HL-60 (cell line): ENCODE data around the gene CALML3.

Source experiments
- CTCF ChIP-seq: IDR thresholded peaks from one replicate; pipeline ENCODE4 v1.5.1; 2011; ENCODE audit warnings: low read length, control low read depth, inconsistent platforms; ENCODE audit not compliant: insufficient read depth
- GABPA ChIP-seq: IDR thresholded peaks from 2 replicates; pipeline ENCODE4 v1.6.1; 2012; ENCODE audit warnings: low read depth
- POLR2AphosphoS5 ChIP-seq: IDR thresholded peaks from 2 replicates; pipeline ENCODE4 v1.6.1; 2012; ENCODE audit warnings: low read depth

GRCh38 chr10:5552376-5553321, 27.9 kb downstream of the CALML3 start:
- TF ChIP-seq POLR2AphosphoS5 = no peak
- TF ChIP-seq CTCF = no peak
- no peak for TF ChIP-seq GABPA
